Measurements from ENCODE around the gene FAM222B.
"Not testable (repeated sequence)": the region's sequence is repeated elsewhere in the genome, so short reads cannot be mapped to it uniquely, and the experiment has no call there.

The FAM222B gene

GRCh38 chr17:28807925-28808634, 34.5 kb downstream of the FAM222B start:
- no peak for TF ChIP-seq CTCF (IDR thresholded peaks at IDR 0.05; ENCODE audit: control insufficient read depth, extremely low read depth, insufficient read depth)
- no peak overlapping the region for H3K4me3 ChIP-seq (ENCODE audit: low read depth, low read length)
- DNase-seq (ENCODE audit: low read depth): peak; percentile 63

DNA sequence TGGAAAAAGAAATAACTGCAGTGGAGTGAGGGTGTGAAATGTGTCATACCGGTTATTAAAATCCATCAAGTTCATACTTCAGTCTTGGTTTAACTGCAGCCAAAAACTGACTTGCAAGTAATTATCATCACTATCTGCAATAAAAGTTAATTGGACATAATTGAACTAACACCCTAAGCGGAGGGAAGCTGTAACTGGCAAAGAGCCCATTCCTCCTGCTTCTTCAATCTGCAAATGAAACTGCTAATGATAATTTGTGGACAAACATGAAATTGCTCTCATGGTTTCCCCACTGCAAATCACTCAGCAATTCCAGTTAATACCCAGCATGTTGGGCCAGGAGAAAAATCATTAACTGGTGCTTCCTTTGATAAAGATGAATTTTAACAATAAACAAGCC, 46.5 kb downstream of the FAM222B start:
- H3K4me3 ChIP-seq (ENCODE audit: low read depth, low read length): no peak overlapping the region
- TF ChIP-seq CTCF (IDR thresholded peaks at IDR 0.05; ENCODE audit: control insufficient read depth, extremely low read depth, insufficient read depth): no peak
- DNase-seq (ENCODE audit: low read depth): no peak

GRCh38 chr17:28794846-28795441, 47.6 kb downstream of the FAM222B start:
- DNase-seq (ENCODE audit: low read depth): not testable (repeated sequence)

GRCh38 chr17:28792877-28793661, 49.5 kb downstream of the FAM222B start:
- H3K4me3 ChIP-seq (ENCODE audit: low read depth, low read length): no peak overlapping the region
- DNase-seq (ENCODE audit: low read depth): no peak
- TF ChIP-seq CTCF (IDR thresholded peaks at IDR 0.05; ENCODE audit: control insufficient read depth, extremely low read depth, insufficient read depth): no peak

More at GRCh38 chr17:28794846-28795441, 47.6 kb downstream of the FAM222B start:
- not testable (repeated sequence) for H3K4me3 ChIP-seq (ENCODE audit: low read depth, low read length)

- no peak for TF ChIP-seq CTCF (IDR thresholded peaks at IDR 0.05; ENCODE audit: control insufficient read depth, extremely low read depth, insufficient read depth)
- H3K4me3 ChIP-seq (ENCODE audit: low read depth, low read length): no peak overlapping the region
- no peak for DNase-seq (ENCODE audit: low read depth)
These were observed 54.5 kb downstream of the FAM222B start for GRCh38 chr17:28788100-28788499.

- no peak overlapping the region for H3K4me3 ChIP-seq (ENCODE audit: low read depth, low read length)
- no peak for DNase-seq (ENCODE audit: low read depth)
- no peak for TF ChIP-seq CTCF (IDR thresholded peaks at IDR 0.05; ENCODE audit: control insufficient read depth, extremely low read depth, insufficient read depth)
These were observed 59.4 kb downstream of the FAM222B start for GRCh38 chr17:28783161-28783560.

DNA sequence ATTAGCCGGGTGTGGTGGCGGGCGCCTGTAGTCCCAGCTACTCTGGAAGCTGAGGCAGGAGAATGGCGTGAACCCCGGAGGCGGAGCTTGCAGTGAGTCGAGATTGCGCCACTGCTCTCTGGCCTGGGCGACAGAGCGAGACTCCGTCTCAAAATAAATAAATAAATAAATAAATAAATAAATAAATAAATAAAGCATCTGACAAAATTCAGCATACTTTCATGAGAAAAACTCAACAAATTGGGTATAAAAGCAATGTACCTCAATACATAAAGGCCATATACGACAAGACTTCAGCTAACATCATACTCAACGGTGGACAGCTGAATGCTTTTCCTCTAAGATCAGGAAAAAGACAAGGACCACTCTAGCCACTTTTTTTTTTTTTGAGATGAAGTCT, 63.0 kb downstream of the FAM222B start:
- not testable (repeated sequence) for H3K4me3 ChIP-seq (ENCODE audit: low read depth, low read length); DNase-seq (ENCODE audit: low read depth)
